NCI-H2171 treated with DMSO at 0.1 percent for 48 hours (cell line): ENCODE data around the gene DNAJB6.

Experiments
- DNase-seq: peaks from one replicate; lab custom pipeline; 2025; lab: John Stamatoyannopoulos, UW

Gene DNAJB6

DNA sequence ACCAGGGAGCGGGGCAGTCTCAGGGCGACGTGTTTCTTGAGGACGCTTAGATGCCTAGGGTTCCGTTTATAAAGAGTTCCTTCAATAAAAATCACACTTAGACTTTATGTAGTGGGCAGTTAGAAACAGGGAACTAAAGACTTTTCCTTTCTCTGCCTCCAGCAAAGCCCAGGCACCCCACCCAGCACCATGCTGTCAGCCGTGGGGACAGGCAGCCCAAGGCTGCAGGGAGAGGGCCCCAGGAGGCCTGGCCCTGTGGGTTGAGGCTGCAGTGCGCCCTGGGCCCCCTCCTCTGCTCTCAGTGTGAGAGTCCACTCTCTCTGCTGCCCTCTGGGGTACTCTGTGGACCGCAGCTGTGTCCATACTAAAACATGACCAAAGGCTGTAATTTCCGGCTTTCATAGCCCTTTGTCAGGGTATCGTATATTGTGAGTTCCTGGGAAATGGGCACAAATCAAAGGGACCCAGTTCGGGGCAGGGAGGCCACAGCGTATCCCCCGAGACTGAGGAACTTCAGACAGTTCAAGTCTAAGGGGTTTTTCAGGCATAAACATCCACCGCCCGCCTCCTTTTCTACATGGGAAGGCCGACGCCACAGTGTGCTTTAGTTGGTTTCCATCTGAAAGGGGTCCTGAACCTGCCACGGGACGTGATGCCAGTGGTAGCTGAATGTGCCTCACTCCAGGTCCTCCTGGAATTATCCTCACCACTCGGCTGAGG lies 59.7 kb downstream of the DNAJB6 start:
- no peak for DNase-seq

- DNase-seq = no peak
These were observed 60.4 kb downstream of the DNAJB6 start for GRCh38 chr7:157397036-157397720.

- DNase-seq = peak; percentile 45
These were observed 61.2 kb downstream of the DNAJB6 start for GRCh38 chr7:157397731-157398691.

- DNase-seq = no peak
These were observed 62.4 kb downstream of the DNAJB6 start for GRCh38 chr7:157399086-157399687.

GRCh38 chr7:157400171-157400860 lies 63.5 kb downstream of the DNAJB6 start:
- DNase-seq = no peak

DNA sequence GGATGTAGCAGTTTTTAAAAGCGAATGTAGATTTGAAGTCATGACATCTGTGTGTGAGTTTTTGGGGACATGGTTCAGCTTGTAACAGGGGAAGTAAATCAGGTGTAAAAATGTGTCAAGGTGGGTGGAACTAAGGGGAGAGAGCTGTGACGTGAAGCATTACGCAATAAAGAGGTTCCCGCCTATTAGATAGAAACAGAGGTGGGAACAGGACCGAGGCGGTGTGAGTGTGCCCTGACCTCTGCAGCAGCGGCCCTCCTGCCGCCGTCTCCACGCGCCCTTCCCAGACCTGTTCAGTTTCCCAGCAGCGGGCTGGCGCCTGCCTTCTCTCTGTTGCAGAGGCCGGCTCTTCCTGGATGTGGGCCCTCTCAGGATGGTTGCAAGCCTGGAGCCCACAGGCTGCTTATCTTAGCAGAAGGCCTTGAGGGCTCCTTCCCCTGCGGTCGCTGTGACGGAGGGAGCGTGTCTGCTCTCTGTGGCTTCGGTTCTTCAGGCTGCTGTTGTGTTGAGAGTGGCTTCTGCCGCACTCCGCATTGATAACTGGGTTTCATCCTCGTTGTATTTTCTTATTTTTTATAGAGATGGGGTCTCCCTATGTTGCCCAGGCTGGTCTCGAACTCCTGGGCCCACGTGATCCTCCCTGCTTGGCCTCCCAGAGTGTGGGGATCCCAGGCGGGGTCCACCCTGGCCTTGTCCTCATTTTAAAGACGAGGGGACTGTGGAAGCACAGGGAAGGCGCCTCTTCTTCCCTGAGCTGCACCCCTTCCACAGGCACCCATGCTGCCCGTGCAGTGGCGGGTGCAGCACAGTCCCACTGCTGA lies 65.0 kb downstream of the DNAJB6 start:
- no peak for DNase-seq

DNA sequence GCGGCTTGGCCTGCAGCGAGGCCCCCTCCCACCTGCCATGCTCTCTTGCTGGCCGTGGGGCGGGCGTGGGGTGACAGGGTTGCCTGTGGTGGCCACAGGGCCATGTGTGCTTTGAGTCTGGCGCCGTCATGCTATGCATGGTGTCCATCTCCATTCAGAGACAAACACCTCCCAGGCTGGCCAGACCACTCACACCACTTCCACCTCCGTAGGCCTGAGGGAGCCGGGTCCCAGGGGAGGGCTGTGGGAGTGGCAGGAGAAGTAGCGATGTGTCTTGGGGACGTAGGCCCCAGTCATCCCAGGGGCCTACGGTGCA lies 65.5 kb downstream of the DNAJB6 start:
- DNase-seq = no peak

- no peak for DNase-seq
These were observed 66.2 kb downstream of the DNAJB6 start for GRCh38 chr7:157402911-157403534.

DNA sequence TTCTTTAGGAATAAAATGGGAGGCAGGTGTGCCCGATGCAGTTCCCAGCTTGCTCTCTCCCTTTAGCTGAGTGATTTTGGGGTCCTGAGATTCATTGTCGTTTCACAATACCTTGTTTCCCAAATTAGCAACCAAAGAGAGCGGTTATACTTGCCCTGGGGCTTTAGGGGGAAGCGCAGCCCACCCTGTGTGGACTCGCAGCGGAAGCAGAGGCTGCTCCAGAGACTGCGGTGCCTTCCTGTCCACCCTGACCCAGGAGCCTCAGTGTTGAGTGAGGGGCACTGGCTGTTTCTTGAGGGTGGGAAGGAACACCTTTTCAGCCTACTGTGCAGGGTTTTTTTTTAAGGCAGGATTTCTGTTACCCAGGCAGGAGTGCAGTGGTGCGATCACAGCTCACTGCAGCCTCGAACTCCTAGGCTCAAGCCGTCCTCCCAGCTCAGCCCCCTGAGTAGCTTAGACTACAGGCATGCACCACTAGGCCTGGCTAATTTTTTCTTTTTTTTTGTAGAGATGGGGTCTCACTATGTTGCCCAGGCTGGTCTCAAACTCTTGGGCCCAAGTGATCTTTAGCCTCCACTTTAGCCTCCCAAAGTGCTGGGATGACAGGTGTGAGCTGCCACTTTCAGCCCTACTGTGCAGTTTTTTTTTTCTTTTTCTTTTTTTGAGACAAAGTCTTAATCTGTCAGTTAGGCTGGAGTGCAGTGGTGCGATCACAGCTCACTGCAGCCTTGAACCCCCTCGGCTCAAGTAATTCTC lies 67.0 kb downstream of the DNAJB6 start:
- no peak for DNase-seq

- no peak for DNase-seq
These were observed 68.2 kb downstream of the DNAJB6 start for GRCh38 chr7:157404845-157405481.

- no peak for DNase-seq
These were observed 68.7 kb downstream of the DNAJB6 start for GRCh38 chr7:157405501-157405900.

GRCh38 chr7:157405914-157406810 lies 69.4 kb downstream of the DNAJB6 start:
- DNase-seq = no peak

GRCh38 chr7:157406971-157407370 lies 70.2 kb downstream of the DNAJB6 start:
- no peak for DNase-seq

GRCh38 chr7:157407512-157408257 lies 70.9 kb downstream of the DNAJB6 start:
- no peak for DNase-seq

GRCh38 chr7:157408258-157409101 lies 71.7 kb downstream of the DNAJB6 start:
- DNase-seq = no peak

- DNase-seq = no peak
These were observed 72.4 kb downstream of the DNAJB6 start for GRCh38 chr7:157409149-157409752.
